Neuronal stem cell (in vitro differentiated cells): ENCODE results near the gene CRCP.
A peak's percentile ranks its signal among the peaks of the same experiment; 100 is the strongest.

Experiments
- DNase-seq: peaks from one replicate; pipeline ENCODE4 v3.0.0-alpha.2; 2013; ENCODE audit warnings: low spot score
- H2AFZ ChIP-seq: one replicate; pipeline ENCODE4 v1.6.1; 2013; ENCODE audit warnings: mild to moderate bottlenecking, low read length, inconsistent platforms
- H2AK5ac ChIP-seq: 2 replicates; pipeline ENCODE4 v1.6.1; 2013; ENCODE audit warnings: low read depth, mild to moderate bottlenecking, inconsistent platforms, low read length, moderate library complexity, mixed read lengths
- H2BK120ac ChIP-seq: 2 replicates; pipeline ENCODE4 v1.6.1; 2013; ENCODE audit warnings: low read depth, mild to moderate bottlenecking, inconsistent platforms, low read length, moderate library complexity, mixed read lengths
- H2BK12ac ChIP-seq: one replicate; pipeline ENCODE4 v1.6.1; 2013; ENCODE audit warnings: low read length, inconsistent platforms
- H2BK15ac ChIP-seq: 2 replicates; pipeline ENCODE4 v1.6.1; 2013; ENCODE audit warnings: mild to moderate bottlenecking, low read length, inconsistent platforms, mixed read lengths
- H2BK5ac ChIP-seq: one replicate; pipeline ENCODE4 v1.6.1; 2013; ENCODE audit warnings: inconsistent platforms, mild to moderate bottlenecking, low read length, moderate library complexity
- H3K14ac ChIP-seq: one replicate; pipeline ENCODE4 v1.6.1; 2013; ENCODE audit warnings: low read length, inconsistent platforms
- H3K18ac ChIP-seq: 2 replicates; pipeline ENCODE4 v1.6.1; 2013; ENCODE audit warnings: low read length, inconsistent platforms
- H3K23ac ChIP-seq: 2 replicates; pipeline ENCODE4 v1.6.1; 2013; ENCODE audit warnings: low read depth, mild to moderate bottlenecking, mixed read lengths, low read length, inconsistent platforms; ENCODE audit not compliant: poor library complexity
- H3K27ac ChIP-seq: replicated peaks from 3 replicates; pipeline ENCODE4 v1.5.1; 2013; ENCODE audit warnings: low read length, inconsistent platforms
- H3K27me3 ChIP-seq, 3 experiments: 2 replicates each; pipeline ENCODE4 v1.6.1; 2013; ENCODE audit warnings: low read length in 3 of 3, mild to moderate bottlenecking in 2 of 3, inconsistent platforms in 1 of 3, low read depth in 1 of 3, mixed read lengths in 1 of 3, moderate library complexity in 1 of 3; ENCODE audit not compliant: control insufficient read depth in 3 of 3, insufficient read depth in 3 of 3
- H3K36me3 ChIP-seq, 2 donors: replicated peaks in 1 of 2; 2 replicates each; pipeline ENCODE4 v1.6.1; 2013; ENCODE audit warnings: low read length in 2 of 2; ENCODE audit not compliant: control insufficient read depth in 2 of 2, insufficient read depth in 2 of 2
- H3K4ac ChIP-seq: 2 replicates; pipeline ENCODE4 v1.6.1; 2013; ENCODE audit warnings: inconsistent platforms, mild to moderate bottlenecking, low read length, moderate library complexity
- H3K4me1 ChIP-seq, 2 donors: 1 replicate in 1 of 2; 2 replicates in 1 of 2; pipeline ENCODE4 v1.6.1; 2013; ENCODE audit warnings: low read length in 2 of 2, low read depth in 1 of 2; ENCODE audit not compliant: control insufficient read depth in 2 of 2, insufficient read depth in 1 of 2
- H3K4me2 ChIP-seq: one replicate; pipeline ENCODE4 v1.6.1; 2013; ENCODE audit warnings: mild to moderate bottlenecking, low read length, inconsistent platforms; ENCODE audit not compliant: insufficient read depth, poor library complexity, severe bottlenecking
- H3K4me3 ChIP-seq, 2 donors: 2 replicates each; pipeline ENCODE4 v1.5.1; 2013; ENCODE audit warnings: low read length in 2 of 2, mild to moderate bottlenecking in 2 of 2, inconsistent platforms in 1 of 2, moderate library complexity in 1 of 2
- H3K79me1 ChIP-seq: one replicate; pipeline ENCODE4 v1.6.1; 2013; ENCODE audit warnings: low read depth, mild to moderate bottlenecking, inconsistent platforms, low read length, moderate library complexity
- H3K9ac ChIP-seq: one replicate; pipeline ENCODE4 v1.6.1; 2013; ENCODE audit warnings: mild to moderate bottlenecking, low read depth, low read length, inconsistent platforms; ENCODE audit not compliant: poor library complexity
- H3K9me3 ChIP-seq, 2 donors: replicated peaks in 1 of 2; 2 replicates each; pipeline versions ENCODE3 to v1.6.1; 2013; ENCODE audit warnings: low read length in 2 of 2, mild to moderate bottlenecking in 2 of 2, inconsistent platforms in 1 of 2, low read depth in 1 of 2, mixed read lengths in 1 of 2, moderate library complexity in 1 of 2; ENCODE audit not compliant: control insufficient read depth in 2 of 2, insufficient read depth in 1 of 2
- H4K8ac ChIP-seq: one replicate; pipeline ENCODE4 v1.6.1; 2013; ENCODE audit warnings: low read depth, mild to moderate bottlenecking, inconsistent platforms, low read length, moderate library complexity
- H4K91ac ChIP-seq: one replicate; pipeline ENCODE4 v1.6.1; 2013; ENCODE audit warnings: low read length, low read depth, mild to moderate bottlenecking, inconsistent platforms; ENCODE audit not compliant: poor library complexity
- WGBS, 2 donors: extraction: QIAGEN DNeasy Blood & Tissue Kit; methylation state at CpG; one replicate each; pipeline ENCODE4 v1.1.7; 2013; ENCODE audit warnings: missing lambda C conversion rate in 2 of 2, mixed read lengths in 1 of 2; ENCODE audit not compliant: insufficient read length in 2 of 2, insufficient replicate concordance in 1 of 2; ENCODE audit errors: extremely low coverage in 2 of 2; 5-methylcytosine and 5-hydroxymethylcytosine counted together

CRCP gene

GRCh38 chr7:66193146-66193725, 78.6 kb downstream of the CRCP start:
- Histone ChIP-seq H4K91ac (no peak overlapping the region), H3K23ac (no peak overlapping the region), H3K9ac (no peak overlapping the region), H3K4me1 (no peaks in the 10 kb centered on the region), H2BK12ac (no peak overlapping the region), H2BK120ac (no peak overlapping the region), H3K18ac (no peak overlapping the region), H3K4me2 (no peak overlapping the region), H3K27me3 (no peaks in the 10 kb centered on the region), H2BK5ac (no peak overlapping the region), H3K36me3 (no peaks in the 10 kb centered on the region), H3K14ac (no peak overlapping the region), H4K8ac (no peak overlapping the region), H2AK5ac (no peak overlapping the region), H3K79me1 (no peaks in the 10 kb centered on the region), H3K9me3 (no peaks in the 10 kb centered on the region), H3K4ac (no peak overlapping the region), H2BK15ac (no peak overlapping the region), H2AFZ (no peak overlapping the region), H3K4me3 (no peak overlapping the region), H3K27ac (no peak overlapping the region)
- 100% methylated on average over 1 of the region's 6 CpGs for WGBS, 2 donors
- DNase-seq = no peak

GRCh38 chr7:66198469-66198868, 83.8 kb downstream of the CRCP start:
- H3K4ac ChIP-seq = no peak overlapping the region

DNA sequence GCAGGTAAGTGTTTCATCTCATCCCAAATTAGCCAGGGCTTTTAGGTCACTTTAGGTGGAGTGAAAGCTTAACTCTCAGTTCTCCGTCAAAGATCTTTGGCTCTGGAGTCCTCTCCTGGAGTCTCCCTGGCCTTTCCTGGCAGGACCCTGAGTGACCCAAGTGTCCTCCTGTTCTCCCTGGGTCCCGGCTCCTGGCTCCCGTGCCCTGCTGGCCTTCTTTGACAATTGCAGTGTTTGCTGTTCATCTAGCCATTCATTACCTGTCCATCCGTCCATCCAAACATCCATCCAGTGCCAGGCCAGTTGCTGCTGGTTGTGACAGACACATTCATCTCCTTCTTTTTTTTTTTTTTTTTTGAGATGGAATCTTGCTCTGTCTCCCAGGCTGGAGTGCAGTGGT, 84.3 kb downstream of the CRCP start:
- no CpG with 5 or more reads among the region's 4 CpGs for WGBS, 2 donors
- no peak overlapping the region for H3K4ac ChIP-seq
- no peaks in the 10 kb centered on the region for H3K79me1 ChIP-seq
- H4K8ac ChIP-seq = no peak overlapping the region
- H2BK15ac ChIP-seq = no peak overlapping the region
- H2AFZ ChIP-seq = no peak overlapping the region
- H3K14ac ChIP-seq = no peak overlapping the region
- no peaks in the 10 kb centered on the region for H3K27me3 ChIP-seq
- no peak overlapping the region for H2BK5ac ChIP-seq
- H3K9ac ChIP-seq = no peak overlapping the region
- no peak overlapping the region for H2AK5ac ChIP-seq
- no peak overlapping the region for H3K4me2 ChIP-seq
- no peak overlapping the region for H4K91ac ChIP-seq
- H3K27ac ChIP-seq = no peak overlapping the region
- H2BK12ac ChIP-seq = no peak overlapping the region
- H2BK120ac ChIP-seq = no peak overlapping the region
- no peak overlapping the region for H3K4me3 ChIP-seq
- no peak overlapping the region for H3K23ac ChIP-seq
- no peak for DNase-seq
- H3K18ac ChIP-seq = no peak overlapping the region
- H3K4me1 ChIP-seq = peaks cover 0 to 2% of the 10 kb centered on the region in 2 donors
- no peaks in the 10 kb centered on the region for H3K9me3 ChIP-seq
- no peaks in the 10 kb centered on the region for H3K36me3 ChIP-seq

More at GRCh38 chr7:66198469-66198868, 83.8 kb downstream of the CRCP start:
- no peak overlapping the region for H3K9ac ChIP-seq
- H2AFZ ChIP-seq = peak overlapping the region; percentile 36
- H4K8ac ChIP-seq = no peak overlapping the region
- H2BK15ac ChIP-seq = no peak overlapping the region
- H3K4me2 ChIP-seq = no peak overlapping the region
- no peak overlapping the region for H3K23ac ChIP-seq
- no peak overlapping the region for H2AK5ac ChIP-seq
- no peaks in the 10 kb centered on the region for H3K79me1 ChIP-seq
- no peak overlapping the region for H3K27ac ChIP-seq
- no CpG with 5 or more reads among the region's 2 CpGs for WGBS, 2 donors
- H3K36me3 ChIP-seq = no peaks in the 10 kb centered on the region
- H2BK5ac ChIP-seq = no peak overlapping the region
- H2BK120ac ChIP-seq = no peak overlapping the region
- H3K9me3 ChIP-seq = no peaks in the 10 kb centered on the region
- H3K4me3 ChIP-seq = no peak overlapping the region
- no peak for DNase-seq
- H2BK12ac ChIP-seq = no peak overlapping the region
- peak overlapping the region; percentile 72 for H4K91ac ChIP-seq
- H3K27me3 ChIP-seq = no peaks in the 10 kb centered on the region
- peaks cover 0 to 2% of the 10 kb centered on the region in 2 donors for H3K4me1 ChIP-seq
- H3K14ac ChIP-seq = no peak overlapping the region
- no peak overlapping the region for H3K18ac ChIP-seq

GRCh38 chr7:66202441-66202840, 87.8 kb downstream of the CRCP start:
- no peak overlapping the region for H3K9ac ChIP-seq
- H3K23ac ChIP-seq = no peak overlapping the region
- no peak overlapping the region for H3K4ac ChIP-seq
- no peak overlapping the region for H2BK12ac ChIP-seq
- WGBS, 2 donors = no CpG with 5 or more reads among the region's 8 CpGs
- no peak overlapping the region for H2AK5ac ChIP-seq
- peaks cover 6 to 12% of the 10 kb centered on the region in 2 donors for H3K4me1 ChIP-seq
- peak overlapping the region; percentile 60 for H2AFZ ChIP-seq
- H3K27ac ChIP-seq = no peak overlapping the region
- H3K36me3 ChIP-seq = no peaks in the 10 kb centered on the region
- H2BK15ac ChIP-seq = no peak overlapping the region
- H4K8ac ChIP-seq = no peak overlapping the region
- DNase-seq = no peak
- no peak overlapping the region for H2BK5ac ChIP-seq
- H3K79me1 ChIP-seq = peaks cover 4% of the 10 kb centered on the region
- no peaks in the 10 kb centered on the region for H3K27me3 ChIP-seq
- H3K9me3 ChIP-seq = no peaks in the 10 kb centered on the region
- H4K91ac ChIP-seq = no peak overlapping the region
- no peak overlapping the region for H3K4me2 ChIP-seq
- H2BK120ac ChIP-seq = no peak overlapping the region
- H3K4me3 ChIP-seq = no peak overlapping the region
- no peak overlapping the region for H3K14ac ChIP-seq
- H3K18ac ChIP-seq = no peak overlapping the region
